HG03175 (cell line): ENCODE results near the gene SSH2.
"Not testable (repeated sequence)": the region's sequence is repeated elsewhere in the genome, so short reads cannot be mapped to it uniquely, and the experiment has no call there.

Experiments
- ATAC-seq: cut with Tn5 transposase; IDR thresholded peaks from one replicate; pipeline ENCODE4 v1.9.1; 2021; ENCODE audit warnings: mild to moderate bottlenecking, moderate library complexity; ENCODE audit not compliant: unreplicated experiment

Gene SSH2

GRCh38 chr17:29881256-29881655 is 48.8 kb downstream of the SSH2 start:
- ATAC-seq, result no peak

GRCh38 chr17:29880031-29880430 is 50.0 kb downstream of the SSH2 start:
- no peak for ATAC-seq

GRCh38 chr17:29874931-29875596 is 55.0 kb downstream of the SSH2 start:
- no peak for ATAC-seq

GRCh38 chr17:29874358-29874757 is 55.7 kb downstream of the SSH2 start:
- not testable (repeated sequence) for ATAC-seq

- ATAC-seq, result no peak
These were observed 56.6 kb downstream of the SSH2 start for GRCh38 chr17:29873476-29873875.

GRCh38 chr17:29870836-29871465 is 59.1 kb downstream of the SSH2 start:
- ATAC-seq, result no peak

GRCh38 chr17:29867643-29868181 is 62.3 kb downstream of the SSH2 start:
- ATAC-seq, result no peak

- no peak for ATAC-seq
These were observed 63.2 kb downstream of the SSH2 start for GRCh38 chr17:29866746-29867404.

GRCh38 chr17:29864615-29865014 is 65.4 kb downstream of the SSH2 start:
- ATAC-seq, result no peak

GRCh38 chr17:29864123-29864522 is 65.9 kb downstream of the SSH2 start:
- ATAC-seq, result not testable (repeated sequence)

GRCh38 chr17:29862951-29863350 is 67.1 kb downstream of the SSH2 start:
- no peak for ATAC-seq

- no peak for ATAC-seq
These were observed 67.9 kb downstream of the SSH2 start for GRCh38 chr17:29862127-29862526.

GRCh38 chr17:29859445-29859844 is 70.6 kb downstream of the SSH2 start:
- ATAC-seq, result not testable (repeated sequence)

- no peak for ATAC-seq
These were observed 72.2 kb downstream of the SSH2 start for GRCh38 chr17:29857823-29858222.

GRCh38 chr17:29857105-29857504 is 72.9 kb downstream of the SSH2 start:
- not testable (repeated sequence) for ATAC-seq

- no peak for ATAC-seq
These were observed 74.3 kb downstream of the SSH2 start for GRCh38 chr17:29855686-29856085.

GRCh38 chr17:29848737-29849136 is 81.3 kb downstream of the SSH2 start:
- no peak for ATAC-seq

- ATAC-seq, result no peak
These were observed 82.3 kb downstream of the SSH2 start for GRCh38 chr17:29847527-29848400.

- no peak for ATAC-seq
These were observed 82.9 kb downstream of the SSH2 start for GRCh38 chr17:29847118-29847517.

- ATAC-seq, result no peak
These were observed 83.7 kb downstream of the SSH2 start for GRCh38 chr17:29846298-29846697.
